Erythroblast (primary cell): Measurements from ENCODE around the gene CEBPE.
"Not testable (repeated sequence)": the region's sequence is repeated elsewhere in the genome, so short reads cannot be mapped to it uniquely, and the experiment has no call there.

ENCODE experiments used
- DNase-seq, 2 experiments: peaks; one replicate each; lab custom pipeline; 2025; lab: John Stamatoyannopoulos, UW
- GATA1 ChIP-seq: IDR thresholded peaks from 2 replicates; pipeline ENCODE4 v1.6.1; 2011; ENCODE audit warnings: low read depth, mild to moderate bottlenecking, control low read depth, low read length, moderate library complexity
- POLR2A ChIP-seq: IDR thresholded peaks from 2 replicates; pipeline ENCODE4 v1.6.1; 2011; ENCODE audit warnings: mild to moderate bottlenecking, low read length

Gene CEBPE

DNA sequence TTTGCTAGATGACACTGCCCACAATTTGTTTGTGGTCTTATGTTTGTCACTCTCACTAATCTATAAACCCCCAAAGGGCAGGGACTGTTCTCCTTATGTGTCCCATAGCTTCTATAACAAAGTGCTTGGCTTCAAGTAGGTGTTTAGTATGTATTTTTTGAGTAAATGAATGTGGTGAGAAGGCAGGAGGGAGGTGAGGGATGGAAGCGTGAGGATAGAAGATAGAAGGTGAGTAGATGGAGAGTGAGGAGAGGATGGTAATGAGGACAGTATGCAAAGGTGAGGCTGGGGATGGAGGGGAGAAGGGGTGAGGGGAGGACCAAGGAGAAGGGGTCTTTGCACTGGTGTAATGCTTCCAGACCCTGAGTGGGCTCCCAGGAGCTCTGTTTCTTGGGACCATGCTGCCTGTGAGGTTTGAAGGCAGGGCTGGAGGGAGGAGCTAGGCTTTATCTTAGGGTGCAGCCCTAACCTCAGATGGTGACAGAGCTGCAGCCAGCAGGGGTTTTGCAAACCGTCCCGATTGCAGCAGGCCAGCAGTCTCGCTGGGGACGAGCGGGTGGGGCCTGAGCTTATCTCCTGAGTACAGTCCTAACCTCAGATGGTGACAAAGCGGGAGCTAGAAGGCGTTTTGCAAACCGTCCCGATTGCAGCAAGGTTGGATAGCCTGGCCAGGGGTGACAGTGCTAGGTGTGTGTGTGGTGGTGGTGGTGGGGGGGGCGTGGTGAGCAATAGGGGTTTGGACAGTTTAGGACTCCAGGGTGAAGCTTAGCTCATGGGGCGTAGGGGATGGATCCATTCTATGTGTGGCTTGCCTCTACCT lies 6.5 kb downstream of the CEBPE start:
- peak; percentile 94 for DNase-seq
- TF ChIP-seq GATA1 (peak; percentile 70), POLR2A (no peak)

DNA sequence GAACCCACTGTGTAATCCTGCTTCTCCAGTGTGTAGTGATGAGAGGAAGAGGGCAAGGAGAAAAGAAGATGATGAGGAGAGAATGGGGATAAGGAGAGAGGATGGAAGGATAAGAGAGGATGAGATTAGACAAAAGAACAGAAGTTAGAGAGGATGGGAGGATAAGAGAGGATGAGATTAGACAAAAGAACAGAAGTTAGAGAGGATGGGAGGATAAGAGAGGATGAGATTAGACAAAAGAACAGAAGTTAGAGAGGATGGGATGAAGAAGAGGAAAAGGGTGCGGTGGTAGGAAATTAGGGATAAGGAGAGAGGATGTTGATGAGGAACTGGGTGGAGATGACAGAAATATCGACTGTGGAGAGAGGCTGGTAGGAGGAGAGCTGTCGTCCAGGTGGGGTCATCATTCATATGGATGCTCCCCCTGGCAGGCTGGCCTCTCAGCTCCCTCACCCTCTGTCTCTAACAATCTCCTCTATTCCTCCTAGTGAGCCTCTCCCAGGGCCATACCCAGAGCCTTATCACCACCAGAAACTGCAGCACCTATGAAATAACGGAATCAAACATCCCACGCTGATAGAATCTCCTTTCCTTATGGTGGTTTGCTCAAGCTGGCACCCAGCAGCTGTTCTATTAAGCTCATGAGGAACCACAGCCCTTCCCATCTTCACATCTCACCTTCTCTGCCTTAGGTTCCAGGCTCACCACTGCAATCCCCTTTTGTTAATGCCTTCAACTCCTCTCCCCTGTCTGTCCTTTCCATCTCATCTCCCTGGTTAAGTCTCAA lies 8.3 kb downstream of the CEBPE start:
- TF ChIP-seq POLR2A (no peak), GATA1 (no peak)
- DNase-seq, result no peak

DNA sequence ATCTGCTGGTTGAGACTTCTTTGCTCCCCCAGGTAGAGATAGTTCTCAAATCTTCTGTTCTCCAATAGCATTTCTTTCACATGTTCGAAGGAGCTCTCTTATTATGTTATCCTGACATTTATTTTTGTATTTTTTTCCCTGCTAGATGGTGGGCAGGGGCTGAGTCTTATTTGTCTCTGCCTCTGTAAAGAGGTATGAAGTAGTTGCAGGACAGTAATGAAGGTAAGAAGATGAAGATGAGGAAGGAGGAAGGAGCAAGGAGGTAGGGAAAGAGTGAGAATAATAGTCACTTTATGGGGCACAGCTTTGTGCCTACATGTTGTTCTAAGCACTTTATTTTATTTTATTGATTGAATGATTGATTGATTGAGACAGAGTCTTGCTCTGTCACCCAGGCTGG lies 9.3 kb downstream of the CEBPE start:
- TF ChIP-seq GATA1 (no peak), POLR2A (no peak)
- DNase-seq, result no peak

DNA sequence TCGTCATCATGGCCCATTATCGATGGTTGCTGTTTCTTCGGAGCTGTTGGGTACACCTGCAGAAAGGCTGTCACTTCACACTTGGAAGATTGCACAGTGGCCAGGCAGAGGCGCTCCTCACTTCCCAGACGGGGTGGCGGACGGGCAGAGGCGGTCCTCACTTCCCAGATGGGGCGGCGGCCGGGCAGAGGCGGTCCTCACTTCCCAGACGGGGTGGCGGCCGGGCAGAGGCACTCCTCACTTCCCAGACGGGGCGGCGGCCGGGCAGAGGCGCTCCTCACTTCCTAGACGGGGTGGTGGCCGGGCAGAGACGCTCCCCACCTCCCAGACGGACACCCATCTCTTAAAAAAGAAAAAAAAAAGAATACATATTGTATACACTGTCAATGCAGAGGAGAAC lies 10.9 kb downstream of the CEBPE start:
- DNase-seq, result not testable (repeated sequence)

DNA sequence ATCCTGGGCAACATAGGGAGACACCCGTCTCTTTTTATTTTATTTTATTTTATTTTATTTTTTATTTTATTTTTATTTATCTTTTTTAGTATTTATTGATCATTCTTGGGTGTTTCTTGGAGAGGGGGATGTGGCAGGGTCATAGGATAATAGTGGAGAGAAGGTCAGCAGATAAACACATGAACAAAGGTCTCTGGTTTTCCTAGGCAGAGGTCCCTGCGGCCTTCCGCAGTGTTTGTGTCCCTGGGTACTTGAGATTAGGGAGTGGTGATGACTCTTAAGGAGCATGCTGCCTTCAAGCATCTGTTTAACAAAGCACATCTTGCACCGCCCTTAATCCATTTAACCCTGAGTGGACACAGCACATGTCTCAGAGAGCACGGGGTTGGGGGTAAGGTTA lies 11.4 kb downstream of the CEBPE start:
- DNase-seq, result not testable (repeated sequence)

DNA sequence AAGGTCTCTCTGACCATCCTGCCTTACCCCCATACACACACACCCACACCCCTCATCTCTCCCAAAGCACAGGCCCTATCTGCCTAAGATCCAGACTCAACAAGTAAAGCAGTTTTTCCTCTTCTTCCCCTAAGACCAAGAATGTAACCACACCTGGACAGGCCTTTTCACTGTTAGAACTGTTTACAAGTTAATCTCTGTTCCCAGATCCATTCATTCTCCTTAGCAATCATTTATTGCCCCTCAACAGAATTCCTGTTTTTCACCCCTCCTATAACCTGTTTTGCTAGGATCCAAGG lies 12.4 kb downstream of the CEBPE start:
- no peak for DNase-seq
- TF ChIP-seq POLR2A (no peak), GATA1 (no peak)

DNA sequence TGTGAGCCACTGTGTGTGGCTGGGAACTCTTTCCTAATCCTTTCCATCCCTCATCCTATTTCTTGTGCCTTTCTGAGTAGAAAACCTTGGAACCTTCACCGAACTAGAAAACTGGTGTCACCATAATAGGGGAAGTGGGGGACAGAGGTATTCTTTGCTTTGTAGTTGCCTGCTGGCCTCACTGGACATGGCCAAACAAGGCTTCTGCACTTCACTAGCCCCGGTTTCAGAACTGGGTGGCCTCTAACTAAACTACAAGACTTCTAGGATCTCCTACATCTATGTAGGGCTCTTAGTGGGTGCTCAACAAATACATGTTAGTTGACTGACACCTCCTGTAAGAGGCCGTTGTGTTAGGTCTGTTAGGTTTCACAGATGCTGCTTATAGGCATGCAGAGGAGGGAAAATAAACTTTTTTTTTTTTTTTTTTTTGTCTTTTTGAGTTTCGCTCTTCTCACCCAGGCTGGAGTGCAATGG lies 13.7 kb downstream of the CEBPE start:
- TF ChIP-seq GATA1 (no peak), POLR2A (no peak)

DNA sequence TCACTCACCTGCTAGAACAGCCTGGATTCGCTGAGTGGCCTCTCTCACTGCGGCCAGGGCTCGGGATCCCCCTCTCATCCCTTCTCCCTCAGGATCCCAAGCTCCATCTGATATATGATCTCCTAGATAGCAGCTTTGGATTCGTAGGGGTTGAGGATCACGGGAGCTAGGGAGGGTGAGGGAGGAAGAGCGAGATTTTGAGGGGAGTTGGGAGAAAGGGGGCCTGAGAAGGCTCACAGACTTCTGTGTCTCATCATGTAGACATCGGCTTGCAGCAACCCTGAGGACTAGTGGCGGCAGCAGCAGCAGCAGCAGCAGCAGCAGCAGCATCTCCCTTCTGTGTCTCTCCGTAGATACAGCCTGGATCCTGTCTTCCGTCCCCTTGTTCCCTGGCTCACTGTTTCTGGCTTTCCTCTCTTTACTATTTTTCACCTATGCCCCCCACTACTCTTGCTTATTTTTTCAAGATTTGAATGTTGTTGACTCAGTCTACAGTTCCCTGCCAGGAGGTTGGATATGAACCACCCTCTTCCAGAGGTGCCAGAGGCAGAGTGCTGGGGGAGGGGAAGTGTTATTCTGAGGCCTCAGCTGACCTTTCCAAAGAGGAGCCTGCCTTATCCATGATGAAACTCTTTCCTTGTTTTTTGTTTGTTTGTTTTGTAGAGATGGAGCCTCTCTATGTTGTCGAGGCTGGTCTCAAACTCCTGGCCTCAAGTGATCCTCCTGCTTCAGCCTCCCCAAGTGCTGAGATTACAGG lies 14.3 kb downstream of the CEBPE start, which contains the start of gene CIROP:
Gene CIROP (minus strand): TSS at position 399 of the 757 bp plus-strand sequence. CDS start 69 bp downstream, at position 330.
- no peak for DNase-seq
- no peak for TF ChIP-seq GATA1

More for the DNA sequence above, 13.7 kb downstream of the CEBPE start:
- no peak for DNase-seq

DNA sequence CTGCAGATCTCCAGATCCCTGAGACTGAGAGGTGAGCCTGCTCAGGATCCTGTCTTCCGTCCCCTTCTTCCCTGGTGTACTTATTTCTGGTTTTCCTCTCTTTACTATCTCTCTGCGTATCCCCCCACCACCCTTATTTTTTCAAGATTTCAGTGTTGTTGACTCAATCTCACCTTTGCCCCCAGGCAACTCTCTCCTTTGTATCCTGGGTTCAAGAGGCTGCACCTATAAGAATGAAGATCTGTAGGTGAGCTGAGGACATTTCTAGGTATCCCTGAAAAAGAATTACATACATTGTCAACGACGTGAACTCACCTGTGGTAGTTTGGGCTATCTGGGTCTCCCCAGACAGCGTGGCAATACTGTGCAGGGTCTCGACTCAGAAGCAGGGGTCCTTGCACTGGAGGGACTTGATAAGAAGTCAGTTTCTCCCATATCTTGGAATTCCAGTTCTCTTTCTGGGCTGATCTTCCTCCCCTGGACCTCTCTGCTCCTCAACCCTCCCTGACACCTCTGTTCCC lies 14.9 kb downstream of the CEBPE start:
- DNase-seq, result no peak

DNA sequence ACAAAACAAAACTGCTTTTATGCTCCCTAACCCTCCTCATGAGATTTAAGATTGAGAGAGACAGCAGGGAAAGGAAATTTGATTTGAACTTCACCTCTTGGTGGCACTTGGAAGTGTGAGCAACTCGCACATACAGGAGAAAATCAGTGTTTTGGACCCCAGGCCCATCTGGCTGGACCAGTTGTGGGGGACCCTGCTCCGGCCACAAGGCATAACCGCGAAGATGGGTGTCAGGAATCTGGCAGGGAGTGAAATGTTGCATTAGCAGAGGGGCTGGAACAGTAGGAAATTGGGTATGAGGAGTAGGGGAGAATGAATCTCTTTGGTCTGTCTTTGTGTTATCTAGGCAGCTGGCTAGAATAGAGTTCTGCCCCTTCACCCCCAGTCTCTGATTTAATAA lies 15.5 kb downstream of the CEBPE start:
- no peak for TF ChIP-seq POLR2A
- no peak for TF ChIP-seq GATA1
- no peak for DNase-seq

More for the DNA sequence above, 14.9 kb downstream of the CEBPE start:
- TF ChIP-seq GATA1 (no peak), POLR2A (no peak)

DNA sequence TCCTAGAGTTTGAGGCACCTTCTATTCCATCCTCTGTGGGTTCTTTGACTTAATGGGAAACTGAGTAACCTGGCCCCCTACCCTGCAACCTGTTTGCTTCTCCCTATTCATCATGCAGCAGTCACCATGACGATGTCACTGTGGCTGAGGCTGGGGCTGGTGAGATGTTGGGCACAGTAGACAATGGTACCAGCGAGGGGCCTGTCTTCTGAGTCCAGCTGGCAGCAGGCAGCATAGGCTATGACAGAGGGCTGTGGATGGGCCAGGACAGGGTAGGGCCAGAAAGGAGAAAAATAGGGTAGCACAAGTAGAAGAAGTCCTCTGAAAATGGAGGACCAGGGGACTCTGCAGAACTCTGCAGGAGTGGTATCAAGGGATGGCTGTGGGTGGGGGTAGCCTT lies 16.3 kb downstream of the CEBPE start:
- no peak for TF ChIP-seq GATA1
- no peak for TF ChIP-seq POLR2A
- no peak for DNase-seq

DNA sequence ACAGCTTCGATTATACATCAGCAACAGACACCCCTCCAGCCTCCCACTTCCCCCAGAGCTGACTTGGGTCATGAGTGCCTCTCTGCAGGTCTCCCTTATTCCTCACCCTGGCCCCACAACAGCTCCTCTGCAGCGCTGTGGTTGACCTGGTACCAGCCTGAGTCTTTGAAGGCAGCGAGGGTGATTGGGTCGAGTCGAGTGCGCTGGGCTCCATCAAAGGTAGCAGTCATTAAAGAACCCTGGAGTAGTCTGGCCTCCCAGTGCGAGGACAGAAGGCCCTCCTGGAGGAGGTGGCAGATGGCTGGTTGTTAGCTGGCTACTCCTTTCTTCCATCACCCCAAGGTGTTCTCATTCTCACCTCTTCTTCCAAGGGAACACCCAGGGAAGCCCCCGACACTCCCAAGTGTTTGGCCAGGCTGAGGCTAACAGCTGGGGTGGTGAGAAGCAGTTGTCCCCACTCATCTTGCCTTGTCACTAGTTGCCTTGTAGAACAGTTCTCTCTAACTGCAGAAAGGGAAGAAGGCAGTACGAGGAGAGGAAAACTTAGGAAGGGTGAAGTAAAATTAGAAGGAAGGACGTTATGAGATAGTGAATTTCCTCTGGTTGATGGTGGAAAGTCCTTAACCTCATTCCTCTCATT lies 16.9 kb downstream of the CEBPE start:
- no peak for TF ChIP-seq POLR2A
- TF ChIP-seq GATA1, result no peak
- DNase-seq, result no peak

DNA sequence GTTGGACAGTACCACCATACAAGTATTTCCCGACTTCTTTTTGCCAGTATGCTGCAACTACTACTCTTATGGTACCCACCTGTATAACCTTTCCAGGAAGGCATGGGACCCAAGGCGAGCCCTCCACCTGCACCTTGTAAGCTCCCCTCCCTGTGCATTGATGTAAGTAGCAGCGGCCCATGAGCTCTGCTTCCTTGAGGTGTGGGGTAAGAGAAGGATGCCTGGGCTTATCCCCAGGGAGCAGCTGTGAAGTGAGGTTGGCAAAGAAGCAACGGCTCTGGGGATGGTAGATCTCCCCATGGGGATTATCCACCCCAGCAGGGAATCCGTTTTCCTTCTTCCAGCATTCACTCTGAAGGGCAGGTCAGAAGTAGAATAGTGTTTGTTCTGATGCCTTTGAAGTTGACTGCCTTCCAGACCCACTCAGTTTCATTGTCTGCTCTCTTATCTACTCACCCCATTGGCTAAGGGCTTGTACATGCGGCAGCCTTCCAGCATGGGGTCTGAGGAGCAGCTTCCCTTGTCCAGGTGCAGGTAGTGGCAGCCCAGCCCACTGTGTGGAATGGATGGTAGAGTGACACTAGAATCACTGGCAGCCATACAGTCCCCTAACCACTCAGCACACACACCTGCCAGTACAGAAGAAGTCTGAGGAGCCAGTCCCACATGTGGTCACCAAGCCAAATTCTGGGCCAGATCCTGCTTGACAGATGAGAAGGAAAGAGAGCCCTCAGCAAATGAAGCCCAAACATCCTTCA lies 17.7 kb downstream of the CEBPE start:
- no peak for TF ChIP-seq POLR2A
- no peak for TF ChIP-seq GATA1
- DNase-seq, result no peak
